TTC549 (cell line): ENCODE measurements around the gene DZIP1L.
"Not testable (repeated sequence)": the region's sequence is repeated elsewhere in the genome, so short reads cannot be mapped to it uniquely, and the experiment has no call there.

Experiments used
- FAIRE-seq: peaks from 2 replicates; lab custom pipeline; 2012; peaks lifted over from hg19 to GRCh38; lab: Jason Lieb, UNC

The DZIP1L gene

GRCh38 chr3:138114431-138114918, 933 bp downstream of the DZIP1L start:
- FAIRE-seq = no peak

DNA sequence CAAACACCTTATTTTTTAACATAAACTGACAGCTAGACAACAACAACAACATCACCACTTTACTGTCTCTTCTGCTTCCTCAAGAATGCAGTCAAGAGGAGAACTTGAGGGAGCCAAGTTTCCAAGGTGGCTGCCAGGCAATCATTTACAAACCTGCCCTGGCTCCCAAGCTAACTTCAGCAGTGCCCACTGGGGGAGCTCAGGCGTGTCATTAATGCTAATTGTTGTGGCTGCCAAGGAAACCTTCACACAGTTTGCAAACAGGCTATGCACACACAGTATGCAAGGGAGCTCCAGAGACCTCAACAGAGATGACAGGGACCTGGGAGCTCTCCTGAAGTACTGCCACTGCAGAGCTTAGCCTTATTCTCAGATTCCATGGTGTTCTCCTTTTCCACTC, 2.1 kb downstream of the DZIP1L start:
- no peak for FAIRE-seq

DNA sequence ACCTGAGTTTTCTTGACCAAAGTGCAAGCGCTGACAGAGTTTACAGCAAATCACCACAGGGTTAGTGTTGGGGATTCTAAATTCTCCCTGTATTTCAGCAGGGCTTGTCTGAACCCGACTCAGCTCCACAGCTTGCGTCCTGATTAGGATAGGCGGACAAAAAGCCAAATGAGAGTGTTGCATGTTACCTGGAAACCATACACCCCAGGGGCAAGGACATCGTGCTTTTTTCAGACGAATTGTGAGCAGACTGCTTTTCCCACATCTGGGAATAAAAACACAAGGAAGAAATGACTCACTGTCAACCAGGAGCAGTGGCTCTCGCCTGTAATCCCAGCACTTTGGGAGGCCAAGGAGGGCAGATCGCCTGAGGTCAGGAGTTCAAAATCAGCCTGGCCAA, 3.0 kb downstream of the DZIP1L start:
- no peak for FAIRE-seq

DNA sequence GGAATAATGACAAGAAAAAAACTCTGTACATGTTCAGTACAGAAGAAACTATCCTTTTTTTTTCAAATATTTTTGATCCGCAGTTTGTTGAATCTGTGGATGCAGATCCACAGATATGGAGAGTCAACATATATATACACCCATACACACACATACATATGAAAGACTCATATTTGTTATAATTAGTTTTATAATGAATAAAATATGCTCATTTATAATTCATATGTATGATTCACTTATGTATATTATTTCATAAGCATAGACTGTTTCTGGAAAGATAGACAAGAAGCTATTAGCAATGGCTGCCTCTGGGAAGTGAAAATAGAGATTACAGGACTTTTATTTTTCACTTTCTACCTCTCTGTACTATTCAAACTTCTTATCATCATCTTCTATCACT, 9.8 kb downstream of the DZIP1L start:
- FAIRE-seq = no peak

GRCh38 chr3:138103466-138103865, 11.9 kb downstream of the DZIP1L start:
- FAIRE-seq = no peak

DNA sequence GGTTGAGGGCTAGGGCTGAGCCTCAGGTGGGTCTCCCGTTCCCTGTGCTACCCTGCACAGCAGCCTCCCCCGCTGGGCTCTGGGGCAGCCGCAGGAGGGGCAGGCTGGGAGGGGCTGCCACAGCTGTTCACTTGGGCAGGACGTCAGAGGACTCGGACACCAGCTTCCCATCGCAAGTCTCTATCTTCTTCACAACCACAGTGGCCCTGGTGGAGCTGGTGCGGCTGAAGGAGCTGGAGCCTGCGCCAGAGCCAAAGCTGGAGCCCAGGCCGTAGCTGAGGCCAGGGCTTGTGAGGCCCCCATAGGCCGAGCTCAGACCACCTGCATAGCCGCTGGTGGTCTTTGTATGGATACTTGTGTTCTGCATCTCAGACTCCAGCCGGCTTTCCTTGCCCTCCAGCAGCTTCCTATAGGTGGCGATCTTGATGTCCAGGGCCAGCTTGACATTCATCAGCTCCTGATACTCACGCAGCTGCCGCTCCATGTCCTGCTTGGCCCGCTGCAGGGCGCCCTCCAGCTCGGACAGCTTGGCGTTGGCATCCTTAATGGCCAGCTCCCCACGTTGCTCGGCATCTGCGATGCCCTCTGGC, 14.0 kb downstream of the DZIP1L start:
- not testable (repeated sequence) for FAIRE-seq

- no peak for FAIRE-seq
Measured at GRCh38 chr3:138099417-138099816, 16.0 kb downstream of the DZIP1L start.

GRCh38 chr3:138097192-138098172, 17.9 kb downstream of the DZIP1L start:
- no peak for FAIRE-seq

DNA sequence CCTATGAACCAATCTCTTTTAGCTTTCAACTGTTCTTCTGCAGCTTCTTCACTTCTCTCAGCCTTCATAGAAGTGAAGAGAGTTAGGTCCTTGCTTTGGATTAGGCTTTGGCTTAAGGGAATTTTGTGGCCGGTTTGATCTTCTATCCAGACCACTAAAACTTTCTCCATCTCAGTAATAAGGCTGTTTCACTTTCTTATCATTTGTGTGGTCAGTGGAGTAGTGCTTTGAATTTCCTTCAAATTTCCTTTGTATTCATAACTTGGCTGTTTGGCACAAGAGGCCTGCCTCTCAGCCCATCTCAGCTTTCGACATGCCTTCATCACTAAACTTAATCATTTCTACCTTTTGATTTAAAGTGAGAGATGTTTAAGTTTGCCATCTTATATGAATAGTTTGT, 21.7 kb downstream of the DZIP1L start:
- FAIRE-seq = no peak

DNA sequence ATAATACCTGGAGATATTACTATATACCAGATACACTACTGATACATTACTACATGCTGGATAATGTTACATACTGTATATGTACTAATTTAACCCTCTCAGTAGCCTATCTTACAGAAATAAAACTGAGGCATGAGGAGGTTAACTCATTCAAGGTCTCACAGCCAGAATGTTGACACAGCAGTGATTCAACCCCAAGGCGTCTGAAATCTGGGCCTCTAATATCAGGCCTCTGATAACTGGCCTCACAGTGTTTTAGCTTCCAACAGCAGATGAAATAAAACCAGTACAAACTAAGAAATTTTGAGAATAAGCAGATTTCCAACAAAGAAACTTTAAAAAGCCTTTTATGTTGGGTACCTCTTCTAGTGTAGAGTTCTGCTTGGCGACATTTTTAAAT, 23.4 kb downstream of the DZIP1L start:
- no peak for FAIRE-seq

DNA sequence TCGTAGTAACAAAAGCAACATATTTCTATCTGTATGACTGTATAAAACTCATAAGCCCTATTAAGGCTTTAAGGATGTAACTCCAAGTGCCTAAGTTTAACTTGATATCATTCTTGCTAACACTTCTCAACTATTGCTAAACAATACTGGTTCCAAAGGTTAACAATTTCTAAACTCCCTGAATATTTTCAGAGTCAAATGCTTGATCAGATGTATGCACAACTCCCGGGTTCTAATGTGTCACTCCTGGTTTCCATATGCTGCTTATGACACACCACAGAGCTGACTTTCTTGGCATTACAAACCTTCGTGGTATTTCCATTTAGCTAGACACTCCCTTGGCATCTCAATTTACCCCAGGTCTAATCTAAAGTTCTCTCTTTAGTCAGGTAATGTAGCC, 26.3 kb downstream of the DZIP1L start:
- no peak for FAIRE-seq

- not testable (repeated sequence) for FAIRE-seq
Measured at GRCh38 chr3:138085745-138086144, 29.7 kb downstream of the DZIP1L start.

DNA sequence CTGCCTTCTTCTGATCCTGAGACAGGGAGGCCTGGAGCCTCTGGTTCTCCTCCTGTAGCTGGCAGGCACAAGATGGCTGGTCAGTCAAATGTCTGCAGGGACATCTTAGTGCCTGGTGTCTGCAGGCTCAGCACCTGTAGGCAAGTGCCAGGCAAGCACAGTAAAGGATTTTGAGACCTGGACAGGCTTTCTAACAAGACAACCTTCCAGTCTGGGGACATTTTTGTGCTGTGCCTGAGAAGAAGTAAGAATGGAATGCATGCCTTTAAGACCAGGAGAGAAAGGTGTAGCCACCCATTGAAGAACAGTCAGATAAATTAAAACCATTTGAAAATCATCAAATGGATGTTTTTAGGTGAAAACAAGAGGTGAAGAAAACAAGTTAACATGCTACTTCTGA, 31.2 kb downstream of the DZIP1L start:
- FAIRE-seq = no peak

- no peak for FAIRE-seq
Measured at GRCh38 chr3:138082992-138083386, 32.4 kb downstream of the DZIP1L start.

DNA sequence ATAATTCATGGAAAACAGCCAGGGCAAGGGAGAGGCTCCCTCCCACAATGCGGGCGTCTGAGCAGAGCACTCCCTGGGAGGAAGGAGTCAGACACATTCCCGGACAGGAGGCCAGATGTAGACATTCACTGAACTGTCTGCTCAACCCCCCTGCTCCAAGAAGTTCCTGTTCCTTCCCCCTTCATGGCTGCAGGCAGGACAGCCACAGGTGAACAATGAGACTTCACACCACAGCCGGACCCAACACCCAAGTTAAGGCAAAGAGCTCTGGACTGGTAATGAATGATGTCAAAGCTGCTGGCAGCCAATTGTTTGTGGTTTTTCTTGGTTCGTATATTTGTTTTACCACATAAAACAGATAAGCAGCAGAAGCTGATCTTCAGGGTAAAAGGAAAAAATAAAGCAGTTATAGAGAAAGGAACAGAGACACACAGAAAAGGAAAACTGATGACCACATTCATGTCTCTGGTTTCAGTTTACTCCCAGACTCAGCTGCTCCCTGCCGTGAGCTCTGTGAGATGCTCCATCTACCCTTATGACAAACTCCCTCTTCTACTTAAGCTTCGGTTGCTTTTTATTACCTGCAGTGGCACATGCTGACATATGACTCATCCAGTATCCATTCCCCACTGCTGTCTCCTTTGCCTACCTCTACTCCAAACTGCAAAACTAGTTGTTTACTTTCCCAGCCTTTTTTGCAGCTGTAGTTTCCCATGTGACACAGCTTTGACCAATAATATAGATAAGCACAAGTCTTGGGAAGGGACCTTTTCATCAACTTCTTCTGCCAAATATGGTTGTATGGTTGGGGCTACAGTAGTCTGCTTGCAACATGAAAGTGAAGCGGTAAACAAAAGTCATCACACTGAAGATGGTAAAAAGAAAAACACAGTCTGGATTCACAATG, 33.1 kb downstream of the DZIP1L start:
- FAIRE-seq = no peak

GRCh38 chr3:138081371-138082084, 33.9 kb downstream of the DZIP1L start:
- FAIRE-seq = no peak

DNA sequence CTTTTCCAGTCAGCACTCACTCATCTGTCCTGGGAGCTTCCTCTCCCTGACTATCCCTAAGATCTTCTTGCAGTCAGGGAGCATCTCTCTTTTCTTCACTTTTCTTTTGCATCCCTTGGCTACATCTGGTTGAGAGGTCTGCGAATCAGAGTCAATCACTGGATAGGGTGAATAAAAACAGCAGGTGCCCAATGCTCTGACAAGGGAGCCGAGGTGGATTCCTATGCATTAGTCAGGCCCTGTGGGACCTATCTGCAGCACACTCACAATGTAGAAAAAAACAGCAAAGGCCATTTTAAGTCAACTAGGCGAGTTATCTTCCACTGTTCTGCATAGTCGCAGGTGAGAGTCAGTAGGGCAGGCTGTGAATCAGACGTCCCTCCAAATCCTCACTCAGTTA, 35.5 kb downstream of the DZIP1L start:
- FAIRE-seq = no peak

GRCh38 chr3:138078901-138079344, 36.5 kb downstream of the DZIP1L start:
- no peak for FAIRE-seq

- FAIRE-seq = no peak
Measured at GRCh38 chr3:138078096-138078495, 37.3 kb downstream of the DZIP1L start.

GRCh38 chr3:138072796-138073195, 42.6 kb downstream of the DZIP1L start:
- no peak for FAIRE-seq

- FAIRE-seq = no peak
Measured at GRCh38 chr3:138070006-138070405, 45.4 kb downstream of the DZIP1L start.
